Measurements from ENCODE around the gene METTL8. TPM values are rescaled to one million over a fixed set of nuclear protein-coding genes. Genes with fewer than 3 reads are reported as not detected.
A peak's percentile ranks its signal among the peaks of the same experiment; 100 is the strongest.

The METTL8 gene
- total RNA-seq, 1 experiment from 2014 or later: 59.1 TPM

- Mint-ChIP-seq H3K4me3 (no peak overlapping the region), H3K9me3 (peaks cover 10% of the 10 kb centered on the region), H3K4me1 (peaks cover 28% of the 10 kb centered on the region), H3K27ac (0 out of 2 replicates have a peak overlapping the region, but pooled peaks have one; percentile 20), H3K27me3 (ENCODE audit: low read depth) (no peaks in the 10 kb centered on the region), H3K36me3 (no peaks in the 10 kb centered on the region; the same call in 1 of the 2 replicates)
- ChIA-PET CTCF (interaction anchor here (1.1 kb wide), 1 partner anchor 13 kb away, joined by 3 read pairs; no protein-coding TSS in a partner anchor), POLR2A (interaction anchor here (0.6 kb wide), 1 partner anchor 13 kb away, joined by 4 read pairs; no protein-coding TSS in a partner anchor)
- TF ChIP-seq JAZF1 (CRISPR knock-in tag; IDR thresholded peaks at IDR 0.05) (no peak), SOX15 (CRISPR knock-in tag; IDR thresholded peaks at IDR 0.05) (no peak), OVOL2 (CRISPR knock-in tag; IDR thresholded peaks at IDR 0.05; ENCODE audit: borderline replicate concordance) (no peak)
- DNase-seq (ENCODE audit: low spot score) (no peak), ATAC-seq (no peak)
Measured at GRCh38 chr2:171279983-171280790, 153.6 kb downstream of the METTL8 start.

- peak; percentile 78; the same call in 1 of the 2 replicates for ATAC-seq
- DNase-seq (ENCODE audit: low spot score): no peak
- POLR2A ChIA-PET: no interaction called here
- CTCF ChIA-PET: interaction anchor here (0.6 to 1.8 kb wide), 5 partner anchors 14 to 188 kb away, joined by 3 to 5 read pairs (median 4); partner anchors contain the start of genes DCAF17 and METTL8
- Mint-ChIP-seq H3K27ac (no peak overlapping the region), H3K4me1 (peaks cover 34% of the 10 kb centered on the region), H3K27me3 (ENCODE audit: low read depth) (no peaks in the 10 kb centered on the region), H3K9me3 (peaks cover 10% of the 10 kb centered on the region), H3K36me3 (no peaks in the 10 kb centered on the region; the same call in 1 of the 2 replicates), H3K4me3 (no peak overlapping the region)
- TF ChIP-seq, protein P1, sequence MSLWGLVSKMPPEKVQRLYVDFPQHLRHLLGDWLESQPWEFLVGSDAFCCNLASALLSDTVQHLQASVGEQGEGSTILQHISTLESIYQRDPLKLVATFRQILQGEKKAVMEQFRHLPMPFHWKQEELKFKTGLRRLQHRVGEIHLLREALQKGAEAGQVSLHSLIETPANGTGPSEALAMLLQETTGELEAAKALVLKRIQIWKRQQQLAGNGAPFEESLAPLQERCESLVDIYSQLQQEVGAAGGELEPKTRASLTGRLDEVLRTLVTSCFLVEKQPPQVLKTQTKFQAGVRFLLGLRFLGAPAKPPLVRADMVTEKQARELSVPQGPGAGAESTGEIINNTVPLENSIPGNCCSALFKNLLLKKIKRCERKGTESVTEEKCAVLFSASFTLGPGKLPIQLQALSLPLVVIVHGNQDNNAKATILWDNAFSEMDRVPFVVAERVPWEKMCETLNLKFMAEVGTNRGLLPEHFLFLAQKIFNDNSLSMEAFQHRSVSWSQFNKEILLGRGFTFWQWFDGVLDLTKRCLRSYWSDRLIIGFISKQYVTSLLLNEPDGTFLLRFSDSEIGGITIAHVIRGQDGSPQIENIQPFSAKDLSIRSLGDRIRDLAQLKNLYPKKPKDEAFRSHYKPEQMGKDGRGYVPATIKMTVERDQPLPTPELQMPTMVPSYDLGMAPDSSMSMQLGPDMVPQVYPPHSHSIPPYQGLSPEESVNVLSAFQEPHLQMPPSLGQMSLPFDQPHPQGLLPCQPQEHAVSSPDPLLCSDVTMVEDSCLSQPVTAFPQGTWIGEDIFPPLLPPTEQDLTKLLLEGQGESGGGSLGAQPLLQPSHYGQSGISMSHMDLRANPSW (CRISPR knock-in tag; conservative IDR thresholded peaks at IDR 0.05; ENCODE audit: low read depth): no peak
- TF ChIP-seq, protein P2, sequence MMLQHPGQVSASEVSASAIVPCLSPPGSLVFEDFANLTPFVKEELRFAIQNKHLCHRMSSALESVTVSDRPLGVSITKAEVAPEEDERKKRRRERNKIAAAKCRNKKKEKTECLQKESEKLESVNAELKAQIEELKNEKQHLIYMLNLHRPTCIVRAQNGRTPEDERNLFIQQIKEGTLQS (CRISPR knock-in tag; conservative IDR thresholded peaks at IDR 0.05): no peak
- no peak for TF ChIP-seq ZSCAN18 (CRISPR knock-in tag; IDR thresholded peaks at IDR 0.05)
- no peak for TF ChIP-seq MAX (CRISPR knock-in tag; IDR thresholded peaks at IDR 0.05)
- no peak for TF ChIP-seq ZNF263 (CRISPR knock-in tag; IDR thresholded peaks at IDR 0.05; ENCODE audit: low read depth)
- TF ChIP-seq HMGA2 (CRISPR knock-in tag; IDR thresholded peaks at IDR 0.05): no peak
- TF ChIP-seq E2F5 (CRISPR knock-in tag; IDR thresholded peaks at IDR 0.05): no peak
- TF ChIP-seq, protein P3, sequence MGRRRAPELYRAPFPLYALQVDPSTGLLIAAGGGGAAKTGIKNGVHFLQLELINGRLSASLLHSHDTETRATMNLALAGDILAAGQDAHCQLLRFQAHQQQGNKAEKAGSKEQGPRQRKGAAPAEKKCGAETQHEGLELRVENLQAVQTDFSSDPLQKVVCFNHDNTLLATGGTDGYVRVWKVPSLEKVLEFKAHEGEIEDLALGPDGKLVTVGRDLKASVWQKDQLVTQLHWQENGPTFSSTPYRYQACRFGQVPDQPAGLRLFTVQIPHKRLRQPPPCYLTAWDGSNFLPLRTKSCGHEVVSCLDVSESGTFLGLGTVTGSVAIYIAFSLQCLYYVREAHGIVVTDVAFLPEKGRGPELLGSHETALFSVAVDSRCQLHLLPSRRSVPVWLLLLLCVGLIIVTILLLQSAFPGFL (CRISPR knock-in tag; IDR thresholded peaks at IDR 0.05; ENCODE audit: borderline replicate concordance): no peak
- no peak for TF ChIP-seq ZBTB43 (CRISPR knock-in tag; IDR thresholded peaks at IDR 0.05)
- no peak for TF ChIP-seq GTF2I (CRISPR knock-in tag; conservative IDR thresholded peaks at IDR 0.05)
Measured at GRCh38 chr2:171274757-171275156, 159.0 kb downstream of the METTL8 start.

Data from WTC11 (cell line).